H1 (cell line): ENCODE measurements around the gene OGG1. TPM values are rescaled to one million over a fixed set of nuclear protein-coding genes. Genes with fewer than 3 reads are reported as not detected.

Experiments used
- CTCF ChIA-PET: fragments of 300-600 bp; sonication (Branson Sonifier 250); formaldehyde crosslinking; loops from one replicate; lab custom pipeline; 2021; ENCODE audit not compliant: partially characterized antibody; lab: Charles Lee
- POLR2A ChIA-PET: fragments of 300-600 bp; sonication (Branson Sonifier 250); formaldehyde crosslinking; loops from one replicate; lab custom pipeline; 2021; ENCODE audit warnings: inconsistent platforms; ENCODE audit not compliant: partially characterized antibody; lab: Charles Lee
- DNase-seq, 2 experiments: peaks; one replicate each; pipeline versions ENCODE4 v3.0.0 to v3.0.0-alpha.2; 2010 to 2022; ENCODE audit warnings: low spot score in 2 of 2, low read depth in 1 of 2, mixed read lengths in 1 of 2
- FAIRE-seq: peaks from 2 replicates; lab custom pipeline; 2011; peaks lifted over from hg19 to GRCh38; lab: Jason Lieb, UNC
- H2AFZ ChIP-seq: 2 replicates; pipeline ENCODE4 v1.8.1; 2012; ENCODE audit warnings: low read length, inconsistent platforms
- H2AK5ac ChIP-seq: 2 replicates; pipeline ENCODE4 v1.6.1; 2013; ENCODE audit warnings: low read depth, low read length
- H2BK120ac ChIP-seq: replicated peaks from 2 replicates; pipeline ENCODE3; 2013; ENCODE audit warnings: low read depth, low read length, inconsistent platforms
- H2BK12ac ChIP-seq: 2 replicates; pipeline ENCODE4 v1.6.1; 2013; ENCODE audit warnings: low read depth, low read length
- H2BK15ac ChIP-seq: 2 replicates; pipeline ENCODE4 v1.6.1; 2013; ENCODE audit warnings: low read length
- H2BK20ac ChIP-seq: 2 replicates; pipeline ENCODE4 v1.6.1; 2013; ENCODE audit warnings: low read length
- H2BK5ac ChIP-seq: 2 replicates; pipeline ENCODE4 v1.6.1; 2013; ENCODE audit warnings: low read depth, low read length
- H3K14ac ChIP-seq: 2 replicates; pipeline ENCODE4 v1.6.1; 2013; ENCODE audit warnings: inconsistent platforms; ENCODE audit not compliant: insufficient read length
- H3K18ac ChIP-seq: 2 replicates; pipeline ENCODE4 v1.6.1; 2013; ENCODE audit warnings: low read length; ENCODE audit errors: extremely low read depth
- H3K23ac ChIP-seq: 2 replicates; pipeline ENCODE4 v1.6.1; 2013; ENCODE audit warnings: inconsistent platforms; ENCODE audit not compliant: insufficient read length
- H3K23me2 ChIP-seq: 2 replicates; pipeline ENCODE4 v1.6.1; 2013; ENCODE audit warnings: low read depth, low read length
- H3K27ac ChIP-seq: 2 replicates; pipeline ENCODE4 v1.6.1; 2011; ENCODE audit warnings: low read depth, low read length, inconsistent platforms
- H3K27me3 ChIP-seq, 4 experiments: replicated peaks in 1 of 4; 1 replicate in 1 of 4; 2 replicates in 3 of 4; pipeline versions ENCODE4 v1.6.1 to v1.8.1; 2011 to 2013; ENCODE audit warnings: low read length in 3 of 4, mild to moderate bottlenecking in 3 of 4, inconsistent platforms in 2 of 4, mixed read lengths in 2 of 4, moderate library complexity in 1 of 4; ENCODE audit not compliant: control insufficient read depth in 3 of 4, insufficient read depth in 3 of 4; ENCODE audit errors: extremely low read depth in 1 of 4
- H3K36me3 ChIP-seq, 4 experiments: 2 replicates each; pipeline versions ENCODE4 v1.6.1 to v1.8.1; 2011 to 2013; ENCODE audit warnings: mild to moderate bottlenecking in 4 of 4, low read length in 3 of 4, moderate library complexity in 2 of 4, control low read depth in 1 of 4, inconsistent platforms in 1 of 4; ENCODE audit not compliant: insufficient read depth in 4 of 4, control insufficient read depth in 2 of 4
- H3K4ac ChIP-seq: replicated peaks from 2 replicates; pipeline ENCODE3; 2013; ENCODE audit warnings: low read length, low read depth, mixed read lengths, inconsistent platforms; ENCODE audit not compliant: insufficient read length
- H3K4me1 ChIP-seq, 4 experiments: replicated peaks in 1 of 4; 1 replicate in 1 of 4; 2 replicates in 3 of 4; pipeline versions ENCODE4 v1.6.1 to v1.8.1; 2011 to 2013; ENCODE audit warnings: low read length in 3 of 4, inconsistent platforms in 2 of 4, mixed read lengths in 1 of 4; ENCODE audit not compliant: insufficient read depth in 4 of 4, control insufficient read depth in 3 of 4
- H3K4me2 ChIP-seq, 2 experiments: 2 replicates each; pipeline versions ENCODE4 v1.6.1 to v1.8.1; 2011 to 2013; ENCODE audit warnings: low read depth in 2 of 2, low read length in 2 of 2, control low read depth in 1 of 2, inconsistent platforms in 1 of 2, mild to moderate bottlenecking in 1 of 2; ENCODE audit not compliant: insufficient read depth in 1 of 2
- H3K4me3 ChIP-seq, 4 experiments: fragments of 200-600, 300-600 bp in 1 of 4; sonication (generic), shearing (Covaris generic), sonication (Bioruptor Twin) in 1 of 4; 2 replicates each; pipeline versions ENCODE4 v1.5.1 to v1.8.1; 2011 to 2016; ENCODE audit warnings: low read length in 4 of 4, low read depth in 3 of 4, control low read depth in 2 of 4, inconsistent platforms in 2 of 4, mild to moderate bottlenecking in 2 of 4, mixed read lengths in 1 of 4, moderate library complexity in 1 of 4; ENCODE audit not compliant: insufficient read depth in 2 of 4; ENCODE audit errors: extremely low read depth in 1 of 4
- H3K56ac ChIP-seq: replicated peaks from 2 replicates; pipeline ENCODE3; 2013; ENCODE audit warnings: low read depth, mild to moderate bottlenecking, mixed read lengths, low read length, inconsistent platforms; ENCODE audit not compliant: insufficient read length
- H3K79me1 ChIP-seq: 2 replicates; pipeline ENCODE4 v1.6.1; 2013; ENCODE audit warnings: low read depth, low read length, control low read depth
- H3K79me2 ChIP-seq, 2 experiments: 2 replicates each; pipeline versions ENCODE4 v1.6.1 to v1.8.1; 2012 to 2013; ENCODE audit warnings: low read length in 2 of 2, mild to moderate bottlenecking in 2 of 2, inconsistent platforms in 1 of 2; ENCODE audit not compliant: insufficient read depth in 2 of 2, control insufficient read depth in 1 of 2
- H3K9ac ChIP-seq, 4 experiments: replicated peaks in 1 of 4; 1 replicate in 1 of 4; 2 replicates in 3 of 4; pipeline versions ENCODE4 v1.6.1 to v1.8.1; 2011 to 2013; ENCODE audit warnings: low read depth in 3 of 4, low read length in 3 of 4, control low read depth in 2 of 4, mild to moderate bottlenecking in 2 of 4, moderate library complexity in 2 of 4, inconsistent platforms in 1 of 4; ENCODE audit errors: extremely low read depth in 1 of 4
- H3K9me3 ChIP-seq, 2 experiments: 2 replicates each; pipeline versions ENCODE4 v1.6.1 to v1.8.1; 2012 to 2013; ENCODE audit warnings: mild to moderate bottlenecking in 2 of 2, moderate library complexity in 2 of 2, control low read depth in 1 of 2, inconsistent platforms in 1 of 2, low read depth in 1 of 2, low read length in 1 of 2, mixed read lengths in 1 of 2; ENCODE audit not compliant: insufficient read depth in 2 of 2
- H4K20me1 ChIP-seq, 2 experiments: replicated peaks in 1 of 2; 2 replicates each; pipeline versions ENCODE3 to v1.8.1; 2011 to 2013; ENCODE audit warnings: inconsistent platforms in 2 of 2, low read length in 2 of 2, mild to moderate bottlenecking in 1 of 2; ENCODE audit not compliant: insufficient read depth in 2 of 2, control insufficient read depth in 1 of 2
- H4K5ac ChIP-seq: 2 replicates; pipeline ENCODE4 v1.6.1; 2013; ENCODE audit warnings: low read length, low read depth, mixed read lengths, inconsistent platforms; ENCODE audit not compliant: insufficient read length
- H4K8ac ChIP-seq: 2 replicates; pipeline ENCODE4 v1.8.0; 2013; ENCODE audit warnings: mild to moderate bottlenecking, moderate library complexity, low read length, inconsistent platforms; ENCODE audit not compliant: insufficient read depth; ENCODE audit errors: extremely low read depth
- H4K91ac ChIP-seq: replicated peaks from 2 replicates; pipeline ENCODE3; 2013; ENCODE audit warnings: low read length, mixed read lengths, inconsistent platforms; ENCODE audit not compliant: insufficient read length
- CHD2 ChIP-seq: IDR thresholded peaks from 2 replicates; pipeline ENCODE4 v1.6.1; 2012; ENCODE audit warnings: low read length, improper control_type of control experiment
- CREB1 ChIP-seq: IDR thresholded peaks from 2 replicates; pipeline ENCODE4 v1.6.1; 2012; ENCODE audit warnings: inconsistent platforms
- CTBP2 ChIP-seq: IDR thresholded peaks from 2 replicates; pipeline ENCODE4 v1.7.0; 2011; ENCODE audit warnings: borderline replicate concordance, mild to moderate bottlenecking, moderate library complexity, mixed read lengths, low read length; ENCODE audit not compliant: insufficient read depth, insufficient read length
- EP300 ChIP-seq, 2 experiments: IDR thresholded peaks; 1 replicate in 1 of 2; 2 replicates in 1 of 2; pipeline ENCODE4 v1.6.1; 2011 to 2012; ENCODE audit warnings: low read depth in 2 of 2, low read length in 2 of 2, mild to moderate bottlenecking in 2 of 2, borderline replicate concordance in 1 of 2, inconsistent platforms in 1 of 2, moderate library complexity in 1 of 2
- HDAC6 ChIP-seq: IDR thresholded peaks from one replicate; pipeline ENCODE4 v1.7.1; 2012; ENCODE audit warnings: low read depth, mild to moderate bottlenecking, inconsistent platforms, low read length, moderate library complexity
- KDM1A ChIP-seq: fragments of 200-600, 300-600 bp; sonication (generic); IDR thresholded peaks from 2 replicates; pipeline ENCODE4 v1.7.1; 2016; ENCODE audit warnings: mild to moderate bottlenecking, low read length, borderline replicate concordance
- POLR2AphosphoS5 ChIP-seq: IDR thresholded peaks from 2 replicates; pipeline ENCODE4 v1.6.1; 2011; ENCODE audit warnings: low read depth, low read length
- RNF2 ChIP-seq: fragments of 200-900, 300-1000 bp; sonication (generic); IDR thresholded peaks from 2 replicates; pipeline ENCODE4 v1.7.1; 2016; ENCODE audit warnings: borderline replicate concordance, low read depth, mild to moderate bottlenecking, antibody characterized with exemption, low read length; ENCODE audit not compliant: poor library complexity, severe bottlenecking; ENCODE audit errors: missing control alignments
- SAP30 ChIP-seq: fragments of 300-600 bp; sonication (generic); IDR thresholded peaks from 2 replicates; pipeline ENCODE4 v1.7.1; 2012; ENCODE audit warnings: low read length, moderate library complexity, mild to moderate bottlenecking, inconsistent platforms; ENCODE audit not compliant: insufficient read depth, insufficient replicate concordance
- SP4 ChIP-seq: IDR thresholded peaks from 2 replicates; pipeline ENCODE4 v1.6.1; 2012; ENCODE audit warnings: low read length, inconsistent platforms
- SRF ChIP-seq: IDR thresholded peaks from 2 replicates; pipeline ENCODE4 v1.6.1; 2011; ENCODE audit warnings: mild to moderate bottlenecking, low read depth, low read length, moderate library complexity
- TAF7 ChIP-seq: optimal IDR thresholded peaks from 2 replicates; pipeline ENCODE3; 2011; ENCODE audit warnings: low read depth, mild to moderate bottlenecking, inconsistent platforms, low read length, moderate library complexity, borderline replicate concordance
- WGBS, 2 experiments: shearing (Covaris generic) in 1 of 2; methylation state at CpG; one replicate each; pipeline versions ENCODE4 v1.1.6 to v1.1.7; 2013 to 2015; ENCODE audit warnings: low lambda C conversion rate in 2 of 2, mixed read lengths in 2 of 2, inconsistent platforms in 1 of 2, low coverage in 1 of 2, missing lambda C conversion rate in 1 of 2; ENCODE audit not compliant: insufficient replicate concordance in 2 of 2, insufficient coverage in 1 of 2, insufficient read length in 1 of 2; ENCODE audit errors: extremely low coverage in 1 of 2, missing lambda C conversion rate in 1 of 2; 5-methylcytosine and 5-hydroxymethylcytosine counted together
- polyA plus RNA-seq, 7 experiments: library from polyadenylated mRNA; depleted of rRNA in 3 of 7; stranded (reverse) in 5 of 7; unstranded in 2 of 7; fragments of >200 nt in 5 of 7; fragments of 200-250 nt in 2 of 7; gene quantifications; 1 replicate in 5 of 7; 2 replicates in 1 of 7; 4 replicates in 1 of 7; pipeline versions ENCODE4 v1.2.1 to v1.2.3, GENCODE V29; 2011 to 2013; ENCODE audit warnings: missing spikeins in 2 of 7, mixed read lengths in 2 of 7
- total RNA-seq: library from RNA; stranded (reverse); fragmentation: NEBNext Ultra II Directional; extraction: Animal tissue kit (Norgen Biotek cat#: 25700); gene quantifications from 2 replicates; pipeline ENCODE4 v1.2.1, GENCODE V29; 2021
- TF ChIP-seq, protein P1 (sequence below): IDR thresholded peaks from 2 replicates; pipeline ENCODE4 v1.6.1; 2012; ENCODE audit warnings: inconsistent platforms

Gene OGG1
- total and polyA plus RNA-seq, 2 of the 8 experiments (the other 6 are each of a cell fraction or from before 2014, with no cell fraction given) = 29.6 to 46.8 TPM

GRCh38 chr3:9713142-9713541 lies 36.6 kb upstream of the OGG1 start:
- H3K27ac ChIP-seq = no peak overlapping the region
- POLR2A ChIA-PET = no interaction called here
- H4K8ac ChIP-seq = no peak overlapping the region
- no peaks in the 10 kb centered on the region for H3K79me2 ChIP-seq
- no peak overlapping the region for H3K9ac ChIP-seq
- H3K4me2 ChIP-seq = no peak overlapping the region
- CTCF ChIA-PET = interaction anchor here (1.8 to 8.8 kb wide), 2 partner anchors 14 to 211 kb away, joined by 5 to 84 read pairs; no protein-coding TSS in a partner anchor
- H3K56ac ChIP-seq = no peak overlapping the region
- peaks cover 0 to 3% (median 0%) of the 10 kb centered on the region in 4 experiments; a peak in 1 of 7 replicates for H3K4me1 ChIP-seq
- no peak overlapping the region for H2BK120ac ChIP-seq
- TF ChIP-seq SP4 = no peak
- TF ChIP-seq CTBP2 = no peak
- no peak for TF ChIP-seq CHD2
- no peak for TF ChIP-seq EP300 (IDR thresholded peaks at IDR 0.05; ENCODE audit: borderline replicate concordance in 1 of 2, low read depth in 2 of 2, low read length in 2 of 2)
- no peak for TF ChIP-seq RNF2
- TF ChIP-seq KDM1A = no peak
- TF ChIP-seq SRF = no peak
- TF ChIP-seq CREB1 = no peak
- TF ChIP-seq HDAC6 = no peak
- no peak for TF ChIP-seq POLR2AphosphoS5
- TF ChIP-seq, protein P1, sequence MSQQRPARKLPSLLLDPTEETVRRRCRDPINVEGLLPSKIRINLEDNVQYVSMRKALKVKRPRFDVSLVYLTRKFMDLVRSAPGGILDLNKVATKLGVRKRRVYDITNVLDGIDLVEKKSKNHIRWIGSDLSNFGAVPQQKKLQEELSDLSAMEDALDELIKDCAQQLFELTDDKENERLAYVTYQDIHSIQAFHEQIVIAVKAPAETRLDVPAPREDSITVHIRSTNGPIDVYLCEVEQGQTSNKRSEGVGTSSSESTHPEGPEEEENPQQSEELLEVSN = no peak
- no peak for TF ChIP-seq TAF7
- TF ChIP-seq SAP30 = no peak
- no peaks in the 10 kb centered on the region for H3K9me3 ChIP-seq
- H2BK5ac ChIP-seq = no peak overlapping the region
- H4K91ac ChIP-seq = no peak overlapping the region
- WGBS, 2 experiments = 90 to 100% methylated on average over 1 to 4 of the region's 4 CpGs
- no peak overlapping the region for H3K18ac ChIP-seq
- H3K4ac ChIP-seq = no peak overlapping the region
- peaks cover 9% of the 10 kb centered on the region; the same call in 1 of the 2 replicates for H3K23me2 ChIP-seq
- no peaks in the 10 kb centered on the region for H3K36me3 ChIP-seq
- no peaks in the 10 kb centered on the region for H3K79me1 ChIP-seq
- no peak overlapping the region for H3K14ac ChIP-seq
- H2AK5ac ChIP-seq = no peak overlapping the region
- no peak overlapping the region for H2AFZ ChIP-seq
- peaks cover 0 to 3% of the 10 kb centered on the region in 2 experiments for H4K20me1 ChIP-seq
- no peak overlapping the region for H2BK15ac ChIP-seq
- H3K23ac ChIP-seq = no peak overlapping the region
- no peak overlapping the region for H2BK20ac ChIP-seq
- DNase-seq (no peak), FAIRE-seq (no peak)
- H3K4me3 ChIP-seq = no peak overlapping the region
- no peak overlapping the region for H4K5ac ChIP-seq
- H3K27me3 ChIP-seq = peaks cover 0 to 3% (median 0%) of the 10 kb centered on the region in 4 experiments; a peak in 2 of 7 replicates
- no peak overlapping the region for H2BK12ac ChIP-seq
